Upper lobe of right lung (tissue), 1 donor: ENCODE measurements around the gene KCNJ1. TPM values are rescaled to one million over a fixed set of nuclear protein-coding genes. Genes with fewer than 3 reads are reported as not detected.

Experiments used
- ATAC-seq: fragments of 200-7000 bp; cut with Tn5 transposase; one replicate; pipeline ENCODE4 v1.9.1; 2020; ENCODE audit warnings: mild to moderate bottlenecking, moderate library complexity
- DNase-seq: peaks from one replicate; pipeline ENCODE4 v3.0.0-alpha.2; 2020
- H3K27ac ChIP-seq: fragments of 200-600 bp; one replicate; pipeline ENCODE4 v1.8.0; 2022
- H3K27me3 ChIP-seq: fragments of 200-600 bp; one replicate; pipeline ENCODE4 v1.8.0; 2022; ENCODE audit warnings: mild to moderate bottlenecking
- H3K36me3 ChIP-seq: fragments of 200-600 bp; one replicate; pipeline ENCODE4 v1.8.0; 2022
- H3K4me1 ChIP-seq: fragments of 200-600 bp; one replicate; pipeline ENCODE4 v1.8.0; 2022
- H3K4me3 ChIP-seq: fragments of 200-600 bp; one replicate; pipeline ENCODE4 v1.8.0; 2022; ENCODE audit warnings: mild to moderate bottlenecking
- H3K9me3 ChIP-seq: fragments of 200-600 bp; one replicate; pipeline ENCODE4 v1.8.0; 2022
- intact Hi-C: fragments of 100-400 bp; cut with DNase I; formaldehyde crosslinking; loops from one replicate; pipeline ENCODE4 v1.11.0; 2022
- total RNA-seq: library from RNA; stranded (reverse); fragmentation: NEBNext Ultra II Directional; extraction: Animal tissue kit (Norgen Biotek cat#: 25700); gene quantifications from one replicate; pipeline ENCODE4 v1.2.1, GENCODE V29; 2021
- TF ChIP-seq, protein P1 (sequence below): fragments of 200-600 bp; IDR thresholded peaks from one replicate; pipeline ENCODE4 v1.8.0; 2022; ENCODE audit warnings: antibody characterized with exemption
- donor health status: DM: no; HTN: yes; CAD: no; lungs with severe emphysema.

The KCNJ1 gene
- total RNA-seq, 1 donor from 2014 or later: 0.23 TPM

DNA sequence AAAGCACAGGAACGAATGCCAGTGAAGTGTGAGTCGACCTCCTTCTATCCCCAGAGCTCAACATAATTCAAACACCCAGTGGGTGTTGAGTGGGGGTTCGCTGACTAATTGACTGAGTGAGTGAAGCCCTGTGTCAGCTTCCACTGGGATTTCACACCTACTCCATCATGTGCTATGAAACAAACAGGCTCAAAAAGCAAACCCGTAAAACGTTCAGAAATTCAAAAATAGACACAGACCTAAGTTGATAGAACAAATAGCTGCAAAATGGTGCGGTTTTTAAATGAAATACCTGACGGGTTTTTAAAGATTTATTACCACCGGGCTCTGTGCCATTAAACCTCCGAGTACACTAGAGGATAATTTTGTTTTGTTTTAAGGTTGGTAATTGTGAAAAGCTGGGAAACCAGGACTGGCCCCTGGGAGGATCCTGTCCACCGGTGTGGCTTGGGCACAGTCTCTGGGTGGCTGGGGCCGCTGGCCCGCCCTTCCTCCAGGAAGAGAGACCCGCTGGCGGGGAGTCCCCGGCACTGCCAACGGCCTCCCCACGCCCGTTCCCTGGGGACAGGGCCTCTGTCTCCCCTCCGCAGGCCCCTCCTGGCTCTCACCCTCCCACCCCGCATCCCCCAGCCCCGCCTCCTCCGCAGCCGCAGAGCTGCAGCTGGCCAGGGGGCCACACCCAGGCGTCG is 37.7 kb upstream of the KCNJ1 start:
- H3K4me1 ChIP-seq: peaks cover 40% of the 10 kb centered on the region
- intact Hi-C loops: no loop called here

DNA sequence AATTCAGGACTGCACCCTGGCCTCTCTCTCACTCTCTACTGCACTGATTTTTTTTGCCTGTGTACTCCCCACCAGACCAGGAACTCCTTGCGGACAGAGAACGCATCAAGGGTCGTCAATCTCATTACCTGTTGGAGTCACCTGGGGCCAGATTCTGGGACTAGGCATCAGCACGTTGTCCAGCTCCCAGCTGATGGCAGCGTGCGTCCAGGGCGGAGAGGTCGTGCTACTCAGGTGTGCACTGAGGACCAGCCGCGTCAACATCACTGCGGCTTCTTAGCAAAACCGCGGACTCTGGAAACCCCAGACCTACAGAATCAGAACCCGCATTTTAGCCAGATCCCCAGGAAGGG is 37.2 kb upstream of the KCNJ1 start:
- Histone ChIP-seq H3K27ac (no peak overlapping the region), H3K9me3 (no peaks in the 10 kb centered on the region), H3K4me3 (no peak overlapping the region), H3K27me3 (no peaks in the 10 kb centered on the region), H3K36me3 (no peaks in the 10 kb centered on the region), H3K4me1 (peaks cover 40% of the 10 kb centered on the region)
- DNase-seq (no peak), ATAC-seq (no peak)
- intact Hi-C loops: no loop called here
- TF ChIP-seq, protein P1, sequence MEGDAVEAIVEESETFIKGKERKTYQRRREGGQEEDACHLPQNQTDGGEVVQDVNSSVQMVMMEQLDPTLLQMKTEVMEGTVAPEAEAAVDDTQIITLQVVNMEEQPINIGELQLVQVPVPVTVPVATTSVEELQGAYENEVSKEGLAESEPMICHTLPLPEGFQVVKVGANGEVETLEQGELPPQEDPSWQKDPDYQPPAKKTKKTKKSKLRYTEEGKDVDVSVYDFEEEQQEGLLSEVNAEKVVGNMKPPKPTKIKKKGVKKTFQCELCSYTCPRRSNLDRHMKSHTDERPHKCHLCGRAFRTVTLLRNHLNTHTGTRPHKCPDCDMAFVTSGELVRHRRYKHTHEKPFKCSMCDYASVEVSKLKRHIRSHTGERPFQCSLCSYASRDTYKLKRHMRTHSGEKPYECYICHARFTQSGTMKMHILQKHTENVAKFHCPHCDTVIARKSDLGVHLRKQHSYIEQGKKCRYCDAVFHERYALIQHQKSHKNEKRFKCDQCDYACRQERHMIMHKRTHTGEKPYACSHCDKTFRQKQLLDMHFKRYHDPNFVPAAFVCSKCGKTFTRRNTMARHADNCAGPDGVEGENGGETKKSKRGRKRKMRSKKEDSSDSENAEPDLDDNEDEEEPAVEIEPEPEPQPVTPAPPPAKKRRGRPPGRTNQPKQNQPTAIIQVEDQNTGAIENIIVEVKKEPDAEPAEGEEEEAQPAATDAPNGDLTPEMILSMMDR: no peak

More for the DNA sequence above, 37.7 kb upstream of the KCNJ1 start:
- Histone ChIP-seq H3K27ac (peak overlapping the region; percentile 75), H3K27me3 (no peaks in the 10 kb centered on the region), H3K36me3 (no peaks in the 10 kb centered on the region), H3K9me3 (no peaks in the 10 kb centered on the region), H3K4me3 (peak overlapping the region; percentile 60)
- TF ChIP-seq, protein P1: no peak
- ATAC-seq: peak; percentile 52
- no peak for DNase-seq

DNA sequence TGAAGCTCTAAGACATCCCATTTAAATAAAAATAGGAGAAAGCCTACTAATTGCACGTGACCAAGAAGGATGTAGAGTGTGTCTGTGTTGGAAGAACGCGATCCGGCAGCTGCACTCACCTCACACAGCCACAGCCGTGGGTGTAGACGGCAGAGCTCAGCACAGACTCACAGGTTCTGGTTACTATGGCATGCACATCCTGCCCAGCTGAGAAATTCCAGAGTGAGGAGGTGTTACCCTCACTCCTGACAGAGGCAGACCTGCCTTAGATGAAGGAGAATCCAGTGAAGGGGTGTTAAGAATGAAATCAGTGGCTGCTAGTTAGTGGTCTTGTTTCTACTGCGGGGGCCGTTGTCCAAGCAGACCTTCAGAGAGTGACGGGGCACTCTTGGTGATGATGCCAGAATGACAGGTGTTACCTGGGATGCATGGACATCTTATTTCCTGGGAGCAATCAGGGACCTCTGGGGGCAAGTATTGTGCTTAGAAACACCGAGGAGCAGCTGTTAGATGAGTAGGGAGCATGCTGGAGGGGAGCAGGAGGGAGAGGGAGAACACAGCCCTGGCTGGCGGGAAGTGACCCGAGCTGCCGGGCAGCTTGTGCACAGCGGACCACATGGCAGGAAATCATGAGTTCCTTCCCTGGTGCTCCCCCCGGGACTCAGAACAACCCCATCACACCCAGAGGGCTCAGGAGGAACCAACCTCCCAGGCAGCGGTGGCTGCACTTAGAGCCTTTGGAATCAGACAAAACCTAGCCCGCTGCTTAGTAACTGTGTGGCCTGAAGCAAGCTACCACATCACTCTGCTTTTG is 36.4 kb upstream of the KCNJ1 start:
- H3K4me1 ChIP-seq: peaks cover 35% of the 10 kb centered on the region
- no peak overlapping the region for H3K27ac ChIP-seq

DNA sequence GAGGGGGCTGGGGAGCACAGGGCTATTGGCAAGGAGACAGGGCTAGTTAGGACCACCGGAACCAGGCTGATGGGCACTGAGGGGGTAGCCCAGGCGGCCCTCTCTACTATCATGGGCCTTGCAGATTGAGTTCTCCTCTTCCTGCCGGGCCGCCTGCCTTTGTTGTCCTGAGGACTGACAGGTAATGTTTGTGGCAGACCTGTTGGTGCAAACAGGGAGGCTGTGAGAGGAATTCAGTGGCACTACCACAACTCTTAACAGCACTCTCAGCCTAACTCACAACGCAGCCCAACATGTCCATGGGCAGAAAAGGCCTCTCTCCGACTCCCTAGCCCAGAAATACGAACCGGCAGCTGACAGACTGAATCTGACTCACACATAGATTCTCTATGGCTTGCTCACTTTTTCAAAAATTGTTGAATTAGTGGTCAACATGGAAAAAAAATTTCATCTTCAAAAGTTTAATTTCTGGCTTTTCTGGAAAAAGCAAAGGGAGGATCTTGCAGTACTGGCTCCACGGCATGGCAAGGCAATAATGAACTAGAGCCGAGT is 35.5 kb upstream of the KCNJ1 start:
- H3K27ac ChIP-seq: no peak overlapping the region
- intact Hi-C loops: no loop called here
- ATAC-seq (no peak), DNase-seq (no peak)
- H3K27me3 ChIP-seq: no peaks in the 10 kb centered on the region
- peaks cover 32% of the 10 kb centered on the region for H3K4me1 ChIP-seq
- TF ChIP-seq, protein P1: no peak
- H3K36me3 ChIP-seq: no peaks in the 10 kb centered on the region
- no peaks in the 10 kb centered on the region for H3K9me3 ChIP-seq
- no peak overlapping the region for H3K4me3 ChIP-seq

More for the DNA sequence above, 36.4 kb upstream of the KCNJ1 start:
- H3K27me3 ChIP-seq: no peaks in the 10 kb centered on the region
- no peak overlapping the region for H3K4me3 ChIP-seq
- ATAC-seq: peak; percentile 50
- peak; percentile 73 for DNase-seq
- H3K9me3 ChIP-seq: no peaks in the 10 kb centered on the region
- no peaks in the 10 kb centered on the region for H3K36me3 ChIP-seq
- TF ChIP-seq, protein P1: no peak
- intact Hi-C loops: no loop called here

DNA sequence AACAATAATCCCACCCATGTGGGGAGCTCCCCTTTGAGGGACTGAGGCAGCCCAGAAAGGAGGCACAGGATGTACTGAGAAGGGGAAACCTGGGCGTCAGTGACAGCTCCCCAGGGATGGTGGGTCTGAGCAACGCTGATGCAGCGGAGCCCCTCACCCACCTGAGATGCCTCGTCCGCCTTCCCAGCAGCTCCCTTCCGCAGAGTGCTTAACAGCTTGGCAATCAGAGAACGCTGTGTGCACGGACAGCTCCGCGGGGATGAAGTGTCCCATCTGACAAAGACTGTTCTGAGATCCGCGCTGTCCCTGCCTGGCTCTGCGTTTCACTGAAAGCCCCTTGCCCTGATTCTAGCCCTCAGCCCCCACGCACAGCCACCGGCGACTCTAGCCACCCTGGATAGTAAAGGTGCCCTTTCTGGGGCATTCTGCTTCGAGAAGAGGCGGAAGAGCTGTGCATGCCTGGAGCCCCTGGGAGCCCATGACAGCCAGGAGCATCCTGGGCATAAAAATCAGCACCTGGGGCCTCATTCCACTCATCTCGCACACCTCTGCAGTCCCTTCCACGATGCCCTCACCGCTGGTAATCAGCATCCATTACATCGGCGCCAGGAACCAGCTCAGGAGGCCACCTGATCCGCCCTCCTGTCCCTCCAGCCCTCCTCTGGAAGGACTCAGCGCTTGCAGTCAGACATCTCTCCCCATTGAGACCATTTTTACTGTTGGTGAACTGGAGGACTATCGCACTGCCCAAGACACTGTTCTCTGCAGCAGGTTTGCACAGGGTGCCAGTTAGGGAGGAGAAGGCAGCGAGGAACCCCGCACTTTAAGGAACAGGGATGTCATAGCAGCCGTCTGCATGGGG is 34.8 kb upstream of the KCNJ1 start:
- DNase-seq: no peak
- no peak for ATAC-seq
- H3K4me1 ChIP-seq: peaks cover 31% of the 10 kb centered on the region
- H3K27me3 ChIP-seq: no peaks in the 10 kb centered on the region
- TF ChIP-seq, protein P1: no peak
- no peaks in the 10 kb centered on the region for H3K9me3 ChIP-seq
- intact Hi-C loops: no loop called here
- H3K4me3 ChIP-seq: no peak overlapping the region
- no peaks in the 10 kb centered on the region for H3K36me3 ChIP-seq
- no peak overlapping the region for H3K27ac ChIP-seq
